Psoas muscle (tissue), 8 donors: ENCODE data around the gene MAP2K3. TPM values are rescaled to one million over a fixed set of nuclear protein-coding genes. Genes with fewer than 3 reads are reported as not detected.

Experiments used
- ATAC-seq, 4 donors: fragments of 200-7000 bp; cut with Tn5 transposase; one replicate each; pipeline ENCODE4 v1.9.1; 2020; ENCODE audit warnings: moderate library complexity in 3 of 4, mild to moderate bottlenecking in 2 of 4
- DNase-seq, 2 donors: peaks; one replicate each; pipeline ENCODE4 v3.0.0-alpha.2; 2020
- H3K27ac ChIP-seq: fragments of 200-600 bp; one replicate; pipeline ENCODE4 v1.8.0; 2022
- H3K27me3 ChIP-seq, 3 donors: fragments of 200-600 bp in 1 of 3; one replicate each; pipeline versions ENCODE4 v1.6.1 to v1.8.0; 2013 to 2022; ENCODE audit warnings: low read length in 2 of 3, mild to moderate bottlenecking in 2 of 3, moderate library complexity in 1 of 3; ENCODE audit not compliant: insufficient read depth in 3 of 3
- H3K36me3 ChIP-seq, 2 donors: fragments of 200-600 bp in 1 of 2; one replicate each; pipeline versions ENCODE4 v1.6.1 to v1.8.0; 2013 to 2022; ENCODE audit warnings: low read depth in 1 of 2, mild to moderate bottlenecking in 1 of 2, moderate library complexity in 1 of 2; ENCODE audit not compliant: insufficient read depth in 1 of 2
- H3K4me1 ChIP-seq: fragments of 200-600 bp; one replicate; pipeline ENCODE4 v1.8.0; 2022
- H3K4me3 ChIP-seq: fragments of 200-600 bp; one replicate; pipeline ENCODE4 v1.8.0; 2022; ENCODE audit warnings: mild to moderate bottlenecking
- H3K9me3 ChIP-seq: fragments of 200-600 bp; one replicate; pipeline ENCODE4 v1.8.0; 2022
- CTCF ChIP-seq: fragments of 200-600 bp; IDR thresholded peaks from one replicate; pipeline ENCODE4 v1.8.0; 2022; ENCODE audit warnings: antibody characterized with exemption
- WGBS, 3 donors: extraction: QIAGEN DNeasy Blood & Tissue Kit; methylation state at CpG; one replicate each; pipeline versions ENCODE4 v1.1.6 to v1.1.7; 2013; 5-methylcytosine and 5-hydroxymethylcytosine counted together
- intact Hi-C, 2 donors: fragments of 100-400 bp; cut with DNase I; formaldehyde crosslinking; loops; one replicate each; pipeline versions ENCODE4 v1.11.0 to v1.14.2; 2022
- polyA plus RNA-seq, 3 donors: library from polyadenylated mRNA; stranded (reverse); fragments of 200-250 nt; gene quantifications; one replicate each; pipeline ENCODE4 v1.2.3, GENCODE V29; 2013
- total RNA-seq, 4 donors: library from RNA; stranded (reverse); fragmentation: NEBNext Ultra II Directional in 2 of 4; extraction: Animal tissue kit (Norgen Biotek cat#: 25700) in 2 of 4; gene quantifications; one replicate each; pipeline versions ENCODE4 v1.2.1 to v1.2.4, GENCODE V29; 2021 to 2023
- donor health status: healthy with polysubstance abuse.
- donor health status: DM: no; HTN: no; CAD: no; lungs with moderate emphysema.
- donor health status: Bipolar disorder and iron deficiency.
- donor health status: healthy.
- donor health status: DM: yes; HTN: yes; CAD: no.
- donor health status: DM: no; HTN: no; CAD: no.
- donor health status: DM: no; HTN: no; CAD: no.
- donor health status: DM: yes; HTN: yes; CAD: no.

MAP2K3 gene
- total and polyA plus RNA-seq, 7 donors = 64.4 to 229 (median 114) TPM

- 5 to 11% (median 7%) methylated on average over 12 of the region's 12 CpGs for whole genome bisulfite sequencing, 3 donors
- peaks cover 54% of the 10 kb centered on the region for H3K4me1 ChIP-seq
- peak overlapping the region; percentile 71 for H3K4me3 ChIP-seq
- ATAC-seq = peak in 2 of 4 donors; percentile 2 to 5
- H3K9me3 ChIP-seq = no peaks in the 10 kb centered on the region
- peak overlapping the region; percentile 94 for H3K27ac ChIP-seq
- H3K36me3 ChIP-seq = no peaks in the 10 kb centered on the region
- no peaks in the 10 kb centered on the region for H3K27me3 ChIP-seq
- no peak for DNase-seq
- intact Hi-C loops = loop anchor here in 1 of 2 donors (5.0 kb wide), 1 partner anchor 35 kb away; no protein-coding TSS in a partner anchor
- no peak for TF ChIP-seq CTCF
Measured at GRCh38 chr17:21252289-21252795, 32.2 kb upstream of the MAP2K3 start.

DNA sequence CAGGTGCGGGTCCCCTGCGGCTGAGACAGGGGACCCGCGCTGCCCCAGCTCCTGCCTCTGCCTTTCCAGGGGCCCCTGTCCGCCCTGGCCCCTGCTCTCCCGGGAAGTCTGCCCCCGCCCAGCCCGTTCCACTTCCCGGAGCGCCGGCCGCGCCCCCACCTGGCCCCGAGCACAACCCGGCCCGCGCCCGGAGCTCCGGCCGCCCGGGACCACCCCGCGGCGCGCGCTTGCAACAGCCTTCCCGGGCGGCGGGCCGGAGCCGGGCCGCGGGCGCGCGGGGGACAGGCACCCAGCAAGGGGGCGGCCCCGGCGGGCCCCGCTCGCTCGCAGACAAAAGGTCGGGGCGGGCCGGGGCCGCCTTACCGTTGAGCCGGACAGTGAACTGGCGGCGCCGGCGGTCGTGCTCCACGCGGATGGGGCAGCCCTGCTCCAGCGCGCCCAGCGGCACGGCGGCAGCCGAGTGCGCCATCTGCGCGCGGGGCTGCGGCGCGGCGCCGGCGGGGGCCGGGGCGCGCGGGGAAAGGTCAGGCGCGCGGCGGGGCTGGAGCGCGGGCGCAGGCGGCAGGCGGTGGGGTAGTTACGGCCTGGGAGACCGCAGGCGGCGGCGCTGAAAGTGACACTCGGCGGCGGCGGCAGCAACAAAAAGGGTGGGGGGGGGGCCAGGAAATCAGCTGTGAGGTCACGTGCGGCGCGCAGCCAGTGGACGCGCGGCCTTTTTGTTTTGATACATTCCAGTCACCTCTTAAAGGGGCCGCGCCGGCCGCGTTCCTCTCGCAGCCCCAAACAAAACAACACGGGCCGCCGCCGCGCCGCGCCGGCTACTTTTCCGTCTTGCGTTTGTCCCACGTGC, 31.5 kb upstream of the MAP2K3 start, which contains the start of gene NATD1:
Gene NATD1 (minus strand): TSS at position 615 of the 850 bp plus-strand sequence. CDS start 146 bp downstream, at position 469.
- 0 to 1% (median 1%) methylated on average over 57 to 117 of the region's 117 CpGs for WGBS, 3 donors
- peak; percentile 56 to 82 (median 69) for ATAC-seq
- H3K27me3 ChIP-seq = no peaks in the 10 kb centered on the region
- TF ChIP-seq CTCF = no peak
- peak; percentile 88 to 94 for DNase-seq
- H3K4me1 ChIP-seq = peaks cover 47% of the 10 kb centered on the region
- intact Hi-C loops = loop anchor here in 1 of 2 donors (5.0 kb wide), 1 partner anchor 34 kb away; no protein-coding TSS in a partner anchor
- no peaks in the 10 kb centered on the region for H3K36me3 ChIP-seq
- peak within 1 kb of the TSS; percentile 71 for H3K4me3 ChIP-seq
- H3K27ac ChIP-seq = peak within 1 kb of the TSS; percentile 94
- no peaks in the 10 kb centered on the region for H3K9me3 ChIP-seq

DNA sequence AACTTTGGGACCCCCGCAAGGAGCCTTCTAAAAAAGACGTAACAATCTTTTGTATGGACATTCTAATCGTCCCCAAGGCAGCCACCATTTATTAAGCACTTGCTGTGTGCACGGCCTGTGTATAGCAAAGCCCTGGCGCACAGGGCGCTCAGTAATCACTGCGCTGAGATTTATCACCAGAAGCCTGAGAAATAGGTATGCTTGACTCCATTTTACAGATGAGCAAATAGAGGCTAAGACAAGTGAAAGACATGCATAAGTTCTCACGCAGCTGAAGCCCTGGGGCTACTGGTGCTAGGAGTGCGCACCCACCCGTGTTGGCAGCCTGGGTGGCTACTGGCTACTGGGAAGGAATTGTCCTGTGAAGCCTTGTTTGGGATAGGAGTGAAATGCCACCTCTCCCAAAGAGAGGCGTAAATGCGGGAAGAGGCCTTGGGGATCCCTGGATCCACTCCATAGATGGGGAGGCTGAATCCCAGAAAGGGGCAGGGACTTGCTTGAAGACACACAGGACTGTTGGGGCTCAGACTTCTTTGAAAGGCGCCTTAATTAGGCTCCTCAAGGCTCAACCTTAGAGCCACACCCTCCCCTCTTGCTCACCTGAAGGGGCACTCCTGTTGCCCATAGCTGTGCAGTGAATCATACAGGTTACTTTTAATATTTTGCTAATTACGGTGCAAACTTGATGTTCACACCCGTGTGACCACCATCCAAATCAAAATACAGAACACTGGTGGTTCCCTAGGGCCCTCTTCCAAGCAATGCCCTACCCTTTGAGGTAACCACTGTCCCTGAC, 30.7 kb upstream of the MAP2K3 start:
- H3K9me3 ChIP-seq = no peaks in the 10 kb centered on the region
- peak in 2 of 4 donors; percentile 4 to 7 for ATAC-seq
- H3K27ac ChIP-seq = peak overlapping the region; percentile 94
- 35 to 48% (median 37%) methylated on average over 15 of the region's 15 CpGs for whole genome bisulfite sequencing, 3 donors
- H3K4me3 ChIP-seq = peak overlapping the region; percentile 71
- intact Hi-C loops = loop anchor here in 1 of 2 donors (5.0 kb wide), 1 partner anchor 33 kb away; no protein-coding TSS in a partner anchor
- no peak for DNase-seq
- no peaks in the 10 kb centered on the region for H3K27me3 ChIP-seq
- no peak for TF ChIP-seq CTCF
- no peaks in the 10 kb centered on the region for H3K36me3 ChIP-seq
- peaks cover 39% of the 10 kb centered on the region for H3K4me1 ChIP-seq

DNA sequence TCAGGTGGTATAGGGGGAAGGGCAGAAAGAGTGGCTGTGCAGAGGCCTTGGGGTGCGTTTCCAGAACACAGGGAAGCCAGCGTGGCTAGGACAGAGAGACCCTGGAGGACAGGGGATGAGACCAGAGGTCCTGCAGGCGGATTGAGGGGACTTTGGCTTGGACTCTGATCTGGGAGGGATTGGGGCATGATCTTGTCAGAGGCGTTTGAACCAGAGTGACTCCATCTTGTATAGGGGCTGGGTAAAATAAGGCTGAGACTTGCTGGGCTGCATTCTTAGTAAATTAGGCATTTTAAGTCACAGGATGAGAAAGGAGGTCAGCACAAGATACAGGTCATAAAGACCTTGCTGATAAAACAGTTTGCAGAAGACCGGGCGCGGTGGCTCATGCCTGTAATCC, 25.9 kb upstream of the MAP2K3 start:
- ATAC-seq (no peak), DNase-seq (no peak)
- Histone ChIP-seq H3K36me3 (no peaks in the 10 kb centered on the region), H3K4me3 (no peak overlapping the region), H3K4me1 (peaks cover 25% of the 10 kb centered on the region), H3K27me3 (no peaks in the 10 kb centered on the region), H3K9me3 (no peaks in the 10 kb centered on the region), H3K27ac (peak overlapping the region; percentile 36)
- WGBS, 3 donors = 95 to 98% (median 97%) methylated on average over 7 of the region's 7 CpGs
- TF ChIP-seq CTCF = no peak
- intact Hi-C loops = no loop called here
